GM12878 (cell line): Measurements from ENCODE around the gene IFI27L1. TPM values are rescaled to one million over a fixed set of nuclear protein-coding genes. Genes with fewer than 3 reads are reported as not detected.

Experiments
- KAT2A ChIP-seq: conservative IDR thresholded peaks from 2 replicates; pipeline ENCODE4 v1.6.1; 2011; ENCODE audit warnings: low read depth, low read length; ENCODE audit not compliant: control insufficient read depth
- KDM1A ChIP-seq: fragments of 200-600 bp; sonication (generic); IDR thresholded peaks from 2 replicates; pipeline ENCODE4 v1.6.1; 2016; ENCODE audit warnings: borderline replicate concordance
- NR2F1 ChIP-seq: fragments of 450-650 bp; conservative IDR thresholded peaks from 2 replicates; pipeline ENCODE4 v1.6.1; 2017; ENCODE audit warnings: mild to moderate bottlenecking
- RAD21 ChIP-seq: IDR thresholded peaks from 2 replicates; pipeline ENCODE4 v1.6.1; 2011; ENCODE audit warnings: mild to moderate bottlenecking, low read depth, low read length, moderate library complexity; ENCODE audit not compliant: insufficient read depth
- polyA plus RNA-seq, 11 experiments: library from polyadenylated mRNA; depleted of rRNA in 4 of 11; unstranded in 6 of 11; stranded (reverse) in 5 of 11; fragments of >200 nt; fragmentation: Nextera tagmentation in 4 of 11; fragmentation: Illumina TruSeq in 1 of 11; extraction: Ambion mirVana in 4 of 11; extraction: Trizol in 1 of 11; gene quantifications; 1 replicate in 1 of 11; 2 replicates in 10 of 11; pipeline versions ENCODE4 v1.2.1 to v1.2.3, GENCODE V29; 2011 to 2016; ENCODE audit warnings: inconsistent platforms in 2 of 11, missing spikeins in 2 of 11, low read depth in 1 of 11
- total RNA-seq, 4 experiments: library from RNA; depleted of rRNA in 3 of 4; stranded (reverse); fragments of >200 nt in 3 of 4; fragmentation: Illumina TruSeq in 1 of 4; extraction: Trizol in 1 of 4; gene quantifications; 2 replicates each; pipeline versions ENCODE4 v1.2.1 to v1.2.3, GENCODE V29; 2013 to 2021
- TF ChIP-seq, protein P1 (sequence below): fragments of 450-650 bp; IDR thresholded peaks from 2 replicates; pipeline ENCODE4 v1.6.1; 2018; ENCODE audit warnings: mild to moderate bottlenecking, low read depth, moderate library complexity; ENCODE audit not compliant: partially characterized antibody
- TF ChIP-seq, protein P2 (sequence below): IDR thresholded peaks from 2 replicates; pipeline ENCODE4 v1.6.1; 2012; ENCODE audit warnings: mild to moderate bottlenecking, low read depth, low read length

Gene IFI27L1
- total and polyA plus RNA-seq, 10 of the 15 experiments (the other 5 are each of a cell fraction or from before 2014, with no cell fraction given): 17.4 to 38.8 (median 27.6) TPM

DNA sequence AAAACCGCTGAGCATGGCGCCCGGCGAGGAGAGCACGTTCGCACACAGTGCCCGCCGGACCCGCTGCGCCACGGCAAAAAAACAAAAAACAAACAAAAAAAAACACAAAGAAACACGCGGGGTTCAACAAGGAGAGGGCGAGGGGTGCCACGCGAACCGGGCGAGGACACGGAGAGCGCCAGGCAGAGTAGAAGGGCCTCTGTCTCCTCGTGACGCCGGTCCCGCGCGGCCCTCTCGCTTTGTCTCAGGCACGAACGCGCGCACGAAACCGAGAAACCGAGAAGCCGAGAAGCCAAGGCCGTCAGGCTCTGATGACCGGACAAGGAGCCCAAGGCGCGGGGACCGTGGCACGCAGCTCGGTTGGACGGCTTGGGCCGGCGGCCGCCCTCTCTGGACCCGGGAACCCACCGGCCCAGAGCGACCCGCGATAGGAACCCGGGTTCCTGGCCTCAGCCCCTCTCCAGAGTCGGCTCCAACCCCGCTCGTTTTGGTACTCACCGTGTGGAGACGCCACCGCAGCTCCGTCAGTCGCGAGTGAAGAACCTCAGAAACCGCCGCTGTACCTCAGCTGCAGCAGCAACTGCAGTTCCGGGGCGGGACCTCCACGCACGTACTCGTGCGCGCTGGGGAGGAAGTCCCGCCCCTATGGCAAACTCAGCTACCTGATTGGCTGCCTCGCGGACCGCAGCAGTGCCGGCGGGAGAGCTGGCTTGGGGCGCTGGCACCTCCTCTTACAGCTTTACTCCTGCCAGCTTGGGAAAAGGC lies at the start of gene IFI27L1, which contains the start of gene DDX24 (continued):
- TF ChIP-seq, protein P1, sequence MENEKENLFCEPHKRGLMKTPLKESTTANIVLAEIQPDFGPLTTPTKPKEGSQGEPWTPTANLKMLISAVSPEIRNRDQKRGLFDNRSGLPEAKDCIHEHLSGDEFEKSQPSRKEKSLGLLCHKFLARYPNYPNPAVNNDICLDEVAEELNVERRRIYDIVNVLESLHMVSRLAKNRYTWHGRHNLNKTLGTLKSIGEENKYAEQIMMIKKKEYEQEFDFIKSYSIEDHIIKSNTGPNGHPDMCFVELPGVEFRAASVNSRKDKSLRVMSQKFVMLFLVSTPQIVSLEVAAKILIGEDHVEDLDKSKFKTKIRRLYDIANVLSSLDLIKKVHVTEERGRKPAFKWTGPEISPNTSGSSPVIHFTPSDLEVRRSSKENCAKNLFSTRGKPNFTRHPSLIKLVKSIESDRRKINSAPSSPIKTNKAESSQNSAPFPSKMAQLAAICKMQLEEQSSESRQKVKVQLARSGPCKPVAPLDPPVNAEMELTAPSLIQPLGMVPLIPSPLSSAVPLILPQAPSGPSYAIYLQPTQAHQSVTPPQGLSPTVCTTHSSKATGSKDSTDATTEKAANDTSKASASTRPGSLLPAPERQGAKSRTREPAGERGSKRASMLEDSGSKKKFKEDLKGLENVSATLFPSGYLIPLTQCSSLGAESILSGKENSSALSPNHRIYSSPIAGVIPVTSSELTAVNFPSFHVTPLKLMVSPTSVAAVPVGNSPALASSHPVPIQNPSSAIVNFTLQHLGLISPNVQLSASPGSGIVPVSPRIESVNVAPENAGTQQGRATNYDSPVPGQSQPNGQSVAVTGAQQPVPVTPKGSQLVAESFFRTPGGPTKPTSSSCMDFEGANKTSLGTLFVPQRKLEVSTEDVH: peak; percentile 69
- TF ChIP-seq, protein P2, sequence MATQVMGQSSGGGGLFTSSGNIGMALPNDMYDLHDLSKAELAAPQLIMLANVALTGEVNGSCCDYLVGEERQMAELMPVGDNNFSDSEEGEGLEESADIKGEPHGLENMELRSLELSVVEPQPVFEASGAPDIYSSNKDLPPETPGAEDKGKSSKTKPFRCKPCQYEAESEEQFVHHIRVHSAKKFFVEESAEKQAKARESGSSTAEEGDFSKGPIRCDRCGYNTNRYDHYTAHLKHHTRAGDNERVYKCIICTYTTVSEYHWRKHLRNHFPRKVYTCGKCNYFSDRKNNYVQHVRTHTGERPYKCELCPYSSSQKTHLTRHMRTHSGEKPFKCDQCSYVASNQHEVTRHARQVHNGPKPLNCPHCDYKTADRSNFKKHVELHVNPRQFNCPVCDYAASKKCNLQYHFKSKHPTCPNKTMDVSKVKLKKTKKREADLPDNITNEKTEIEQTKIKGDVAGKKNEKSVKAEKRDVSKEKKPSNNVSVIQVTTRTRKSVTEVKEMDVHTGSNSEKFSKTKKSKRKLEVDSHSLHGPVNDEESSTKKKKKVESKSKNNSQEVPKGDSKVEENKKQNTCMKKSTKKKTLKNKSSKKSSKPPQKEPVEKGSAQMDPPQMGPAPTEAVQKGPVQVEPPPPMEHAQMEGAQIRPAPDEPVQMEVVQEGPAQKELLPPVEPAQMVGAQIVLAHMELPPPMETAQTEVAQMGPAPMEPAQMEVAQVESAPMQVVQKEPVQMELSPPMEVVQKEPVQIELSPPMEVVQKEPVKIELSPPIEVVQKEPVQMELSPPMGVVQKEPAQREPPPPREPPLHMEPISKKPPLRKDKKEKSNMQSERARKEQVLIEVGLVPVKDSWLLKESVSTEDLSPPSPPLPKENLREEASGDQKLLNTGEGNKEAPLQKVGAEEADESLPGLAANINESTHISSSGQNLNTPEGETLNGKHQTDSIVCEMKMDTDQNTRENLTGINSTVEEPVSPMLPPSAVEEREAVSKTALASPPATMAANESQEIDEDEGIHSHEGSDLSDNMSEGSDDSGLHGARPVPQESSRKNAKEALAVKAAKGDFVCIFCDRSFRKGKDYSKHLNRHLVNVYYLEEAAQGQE: no peak
- no peak for TF ChIP-seq KAT2A
- TF ChIP-seq NR2F1: peak; percentile 58
- no peak for TF ChIP-seq RAD21
- TF ChIP-seq KDM1A: no peak
